Measurements from ENCODE around the gene PTGS1.
A peak's percentile ranks its signal among the peaks of the same experiment; 100 is the strongest.
"Not testable (repeated sequence)": the region's sequence is repeated elsewhere in the genome, so short reads cannot be mapped to it uniquely, and the experiment has no call there.

The PTGS1 gene

DNA sequence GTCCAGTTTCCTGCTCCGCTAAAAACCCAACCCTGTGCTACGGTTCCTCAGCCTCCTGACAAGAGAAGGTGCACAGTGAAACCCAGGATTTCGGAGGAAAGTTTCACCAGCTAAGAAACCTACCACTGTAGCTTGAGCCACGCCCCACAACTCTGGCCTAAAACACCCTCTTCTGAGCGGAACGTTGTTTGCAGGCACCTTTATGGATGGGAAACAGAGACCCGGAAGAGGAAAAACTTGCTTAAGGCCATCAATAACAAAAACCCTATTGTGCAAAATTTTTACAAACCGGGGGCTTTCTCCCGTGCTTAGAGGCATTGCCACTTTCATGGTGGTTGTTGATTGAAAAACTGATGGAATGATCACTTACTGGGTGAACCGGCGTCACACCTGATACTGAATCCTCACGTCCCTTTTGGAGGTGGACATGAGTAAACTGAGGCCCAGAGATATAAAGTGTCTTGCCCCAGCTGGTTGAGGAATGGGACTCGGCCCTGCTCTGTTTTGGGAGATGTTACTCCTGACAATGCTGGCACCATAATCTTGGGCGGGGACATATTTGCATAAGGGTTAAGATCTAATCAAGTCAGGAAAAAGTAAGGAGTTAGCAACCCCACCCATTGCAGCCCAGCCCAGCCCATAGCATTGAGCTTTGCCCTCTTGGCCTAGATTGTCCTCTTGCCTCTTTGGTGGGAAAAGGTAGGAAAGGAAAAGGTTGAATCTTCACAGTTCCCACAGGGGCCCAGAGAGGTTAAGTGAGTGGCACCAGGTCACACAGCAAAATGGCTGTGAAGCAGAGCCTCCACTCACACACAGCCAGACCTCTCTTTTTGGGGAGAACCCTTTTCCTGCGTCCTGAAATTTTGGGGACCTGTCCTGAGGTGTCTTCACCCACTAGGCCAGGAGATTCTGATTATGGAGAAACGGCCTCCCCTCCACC is 23.2 kb upstream of the PTGS1 start:
- DNase-seq, result peak in 1 of 3 donors; percentile 39

DNA sequence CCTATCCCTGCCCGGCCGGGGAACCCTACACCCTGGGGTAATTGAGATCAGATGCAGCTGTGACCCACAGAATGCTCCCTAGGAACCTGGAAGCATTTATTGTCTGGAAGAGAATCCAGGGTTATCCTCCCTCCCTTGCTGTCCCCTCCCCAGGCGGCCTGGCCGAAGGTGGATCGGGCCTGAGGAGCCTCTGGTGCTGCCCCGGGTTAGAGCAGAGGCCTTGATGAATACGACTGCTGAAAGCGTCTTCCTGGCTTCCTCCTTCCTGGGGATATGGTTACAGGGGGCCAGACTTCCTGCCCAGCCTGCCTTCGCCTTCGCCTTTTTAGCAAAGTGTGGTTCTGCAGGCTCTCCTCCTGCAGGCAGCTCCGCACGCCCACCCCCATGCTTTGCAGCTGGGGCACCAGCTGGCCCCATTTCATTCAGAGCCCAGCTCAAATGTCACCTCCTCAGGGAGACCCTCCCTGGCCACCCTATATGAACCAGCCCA is 22.5 kb upstream of the PTGS1 start:
- DNase-seq, result no peak

DNA sequence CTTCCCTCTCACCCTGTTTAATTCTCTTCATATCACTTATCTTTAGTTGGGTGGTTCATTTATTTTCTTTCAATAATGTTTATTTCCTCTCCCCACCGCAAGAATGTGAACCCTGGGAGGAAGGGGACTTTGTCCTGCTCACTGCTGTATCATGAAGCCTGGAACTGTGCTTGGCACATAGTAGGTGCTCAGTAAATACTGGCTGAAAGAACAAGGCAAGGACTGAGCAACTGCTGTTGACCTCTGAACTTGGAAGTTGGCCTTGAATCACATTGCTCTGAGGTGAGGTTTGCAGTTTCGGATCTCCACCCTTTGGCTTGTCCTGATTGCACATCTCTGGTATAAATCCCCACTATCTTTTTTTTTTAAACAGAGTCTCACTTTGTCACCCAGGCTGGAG is 22.0 kb upstream of the PTGS1 start:
- DNase-seq, result no peak

DNA sequence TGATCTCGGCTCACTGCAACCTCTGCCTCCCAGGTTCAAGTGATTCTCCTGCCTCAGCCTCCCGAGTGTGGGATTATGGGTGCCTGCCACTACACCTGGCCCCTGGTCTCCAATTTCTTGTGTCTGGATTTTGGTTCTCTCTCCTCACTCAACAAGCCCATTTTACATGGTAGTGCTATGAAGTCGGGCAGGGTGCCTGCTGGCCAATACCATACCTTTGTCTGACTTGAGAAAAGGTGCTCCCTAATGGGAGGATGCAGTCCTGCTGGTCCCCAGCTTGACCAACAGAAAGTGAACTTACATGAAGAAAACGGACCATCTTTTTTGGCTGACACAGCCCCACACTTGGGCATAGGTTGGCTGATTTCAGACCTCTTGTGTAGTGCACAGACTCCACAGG is 21.6 kb upstream of the PTGS1 start:
- no peak for DNase-seq

DNA sequence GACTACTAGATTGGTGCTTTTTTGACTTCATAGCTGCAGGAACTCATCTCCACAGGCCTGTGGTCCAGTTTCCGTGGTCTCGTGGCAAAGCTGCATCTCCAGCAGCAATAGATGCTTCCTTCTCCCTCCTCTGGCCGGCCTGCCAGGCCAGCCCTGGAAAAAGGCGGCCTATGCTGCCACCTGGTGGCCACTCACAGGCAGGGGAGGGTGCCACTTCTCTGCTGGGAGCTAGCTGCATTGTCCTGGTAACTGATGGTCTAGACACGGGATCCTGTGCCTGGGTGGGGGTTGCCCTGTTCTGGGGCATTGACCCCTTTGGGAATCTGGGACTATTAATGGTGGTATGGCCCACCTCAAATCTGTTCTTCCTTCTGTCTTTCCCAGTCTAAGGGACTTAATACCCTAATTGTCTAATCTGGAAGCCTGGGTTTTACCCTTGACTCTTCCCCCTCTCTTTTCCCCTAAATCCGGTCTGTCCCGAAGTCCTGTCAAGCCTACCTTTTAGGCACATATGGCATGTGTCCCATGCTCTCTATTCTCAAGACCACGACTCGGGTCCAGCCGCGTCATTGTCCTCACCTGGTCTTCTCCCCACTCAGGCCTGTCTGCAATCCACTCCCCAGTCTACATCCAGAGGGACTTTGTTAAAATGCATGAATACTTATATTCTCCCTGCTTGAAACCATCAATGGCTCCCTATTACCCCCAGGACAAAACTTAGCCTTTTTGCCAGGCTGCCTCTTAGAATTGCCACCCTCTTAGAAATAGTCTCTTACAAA is 20.1 kb upstream of the PTGS1 start:
- peak; percentile 79 to 90 (median 88) for DNase-seq

DNA sequence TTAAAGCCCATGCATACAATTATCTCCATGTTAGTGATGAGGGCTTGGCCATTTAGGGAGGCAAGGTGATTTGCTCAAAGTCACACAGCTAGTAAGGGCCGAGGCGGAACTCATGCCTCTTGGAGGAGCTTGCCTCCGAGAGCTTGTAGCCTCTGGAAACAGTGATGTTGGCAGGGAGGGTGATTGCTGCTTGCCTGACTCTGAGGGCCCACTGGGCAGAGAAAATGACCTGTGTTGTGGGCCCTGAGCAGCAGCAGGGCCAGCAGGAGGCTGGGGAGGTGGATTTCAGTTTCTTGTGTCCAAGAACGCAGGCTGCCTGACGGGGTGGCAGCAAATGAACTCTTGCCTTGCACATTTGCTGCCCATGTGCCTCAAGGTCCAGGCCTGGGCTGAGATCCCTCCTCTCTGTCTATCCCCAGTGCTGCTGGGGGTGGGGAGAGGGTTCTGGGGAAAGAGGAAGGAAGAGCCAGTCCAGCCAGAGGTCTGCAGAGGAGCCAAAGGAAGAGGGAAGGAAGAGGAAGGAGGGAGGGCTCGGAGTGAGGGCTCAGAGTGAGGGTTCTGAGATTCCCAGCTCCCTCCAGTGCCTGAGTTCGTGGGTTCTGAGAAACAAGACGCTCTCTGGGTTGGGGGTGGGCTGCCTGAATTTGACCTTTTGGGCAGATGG is 16.2 kb upstream of the PTGS1 start:
- DNase-seq, result peak; percentile 42 to 62 (median 46)

DNA sequence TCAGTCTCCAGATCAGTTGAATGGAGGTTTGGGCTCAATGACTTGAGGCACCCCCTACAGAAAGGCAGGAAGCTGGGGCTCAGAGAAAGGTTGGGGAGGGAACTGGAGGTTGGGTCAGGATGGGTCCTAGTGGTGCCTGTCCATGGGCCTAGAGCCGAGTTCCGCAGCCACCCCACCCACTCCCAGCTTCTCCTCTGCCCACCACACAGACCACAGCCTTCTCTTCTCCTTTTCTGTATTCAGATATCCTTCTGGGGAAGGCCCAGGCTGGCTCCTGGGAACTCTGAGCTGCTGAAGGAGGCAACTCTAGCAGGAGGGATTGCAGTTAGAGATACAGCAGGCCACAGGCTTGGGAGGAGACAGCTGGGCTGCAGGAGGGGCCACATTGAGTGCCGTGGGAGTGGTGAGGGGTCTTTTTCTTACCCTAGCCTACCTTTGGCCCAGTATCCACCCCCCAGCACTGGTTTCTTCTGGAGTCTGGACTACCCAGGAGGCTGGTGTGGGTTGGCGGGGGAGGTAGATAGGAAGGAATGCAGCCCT is 15.4 kb upstream of the PTGS1 start:
- peak; percentile 76 to 82 (median 80) for DNase-seq

DNA sequence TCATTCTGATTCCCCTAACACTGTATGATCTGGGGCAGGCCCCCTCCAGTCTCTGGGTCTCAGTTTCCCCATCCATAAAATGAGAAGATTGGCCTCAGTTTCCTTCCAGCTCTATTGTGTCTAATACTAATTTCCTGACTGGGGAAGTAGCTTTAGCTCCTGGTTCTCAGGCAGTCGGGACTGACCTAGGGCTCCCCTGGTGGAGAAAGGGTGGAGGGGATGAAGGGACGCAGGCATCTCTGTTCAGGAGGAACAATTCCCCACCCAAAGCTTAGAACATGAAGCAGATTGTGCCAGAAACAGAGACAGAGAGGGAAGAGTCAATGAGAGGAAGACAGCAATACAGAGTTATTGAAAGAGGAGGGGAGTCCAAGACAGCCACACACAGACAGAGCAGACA is 14.2 kb upstream of the PTGS1 start:
- DNase-seq, result peak in 1 of 3 donors; percentile 22

DNA sequence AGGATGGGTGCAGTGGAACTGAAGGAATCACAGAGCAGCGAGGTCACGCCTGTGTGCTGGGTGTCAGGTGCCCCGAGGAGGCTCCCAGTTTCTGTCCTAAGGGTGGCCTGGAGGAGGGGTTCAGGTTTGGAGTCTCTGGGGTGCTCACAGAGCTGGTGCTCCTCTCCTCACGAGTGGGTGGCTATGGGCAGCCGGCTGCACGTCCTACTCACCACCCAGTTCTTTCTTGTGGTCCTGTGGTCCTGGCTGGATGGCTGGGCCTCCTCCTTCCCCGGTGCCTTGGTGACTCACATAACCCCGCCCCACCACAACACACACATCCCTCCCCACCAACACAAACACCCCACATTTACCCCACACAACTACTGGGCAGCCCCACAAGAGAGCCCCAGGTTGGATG is 9.9 kb upstream of the PTGS1 start:
- no peak for DNase-seq

DNA sequence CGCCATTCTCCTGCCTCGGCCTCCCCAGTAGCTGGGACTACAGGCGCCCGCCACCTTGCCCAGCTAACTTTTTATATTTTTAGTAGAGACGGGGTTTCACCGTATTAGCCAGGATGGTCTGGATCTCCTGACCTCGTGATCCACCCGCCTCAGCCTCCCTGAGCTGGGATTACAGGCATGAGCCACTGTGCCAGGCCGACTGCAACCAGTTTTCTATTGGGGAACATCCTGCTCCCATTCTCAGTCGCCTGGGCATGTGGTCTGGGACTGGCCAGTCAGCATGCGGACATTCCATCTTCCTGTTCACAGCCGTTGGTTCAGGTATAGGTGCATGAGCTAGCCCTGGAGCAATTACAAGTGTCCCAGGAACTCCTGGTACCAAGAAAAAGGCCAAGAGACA is 7.7 kb upstream of the PTGS1 start:
- DNase-seq, result not testable (repeated sequence)

DNA sequence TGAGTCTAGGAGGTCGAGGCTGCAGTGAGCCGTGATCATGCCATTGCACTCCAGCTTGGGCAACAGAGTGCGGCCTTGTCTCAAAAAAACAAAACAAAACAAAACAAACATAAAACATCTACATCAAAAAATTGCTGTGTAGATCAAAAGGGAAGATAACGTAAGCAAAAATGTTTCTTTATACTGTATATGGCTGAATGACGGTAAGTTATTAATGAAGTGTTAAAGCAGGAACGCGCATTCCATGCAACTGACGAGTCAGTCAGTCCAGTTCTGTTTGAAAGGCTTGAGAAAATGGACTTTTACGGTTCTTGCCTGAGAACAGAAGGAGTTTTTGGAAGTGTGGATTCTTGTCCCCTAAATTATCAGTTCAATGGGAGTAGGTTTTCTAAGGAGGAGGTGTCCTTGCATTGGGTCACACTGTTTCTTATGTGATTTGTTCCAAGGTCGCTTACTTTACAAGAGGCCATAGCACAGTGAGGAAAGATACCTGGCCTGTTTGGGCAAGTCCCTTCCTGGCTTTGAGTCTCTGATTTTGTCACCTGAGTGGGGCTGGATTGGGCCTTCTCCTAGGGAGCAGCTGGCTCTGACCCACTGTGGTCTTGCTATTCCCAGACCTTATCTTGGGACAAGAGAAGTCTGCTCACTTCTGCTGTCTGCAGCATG is 6.6 kb upstream of the PTGS1 start:
- no peak for DNase-seq

DNA sequence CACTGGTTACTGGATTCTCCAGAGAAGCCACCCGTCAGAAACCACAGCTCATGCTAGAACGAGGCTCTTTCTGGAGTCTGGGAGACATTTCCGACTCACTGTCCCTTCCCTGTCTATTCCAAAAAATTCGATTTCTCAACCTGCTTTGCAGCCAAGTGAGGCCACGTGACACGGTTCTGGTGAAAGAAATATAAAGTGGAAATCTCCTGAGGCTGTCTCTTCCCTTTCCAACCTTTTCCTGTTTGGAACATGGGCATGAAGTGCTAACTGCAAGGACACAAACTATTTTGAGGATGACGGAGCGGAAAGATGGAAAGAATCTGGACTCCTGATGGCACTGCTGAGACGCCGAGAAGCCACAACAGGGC is 6.1 kb upstream of the PTGS1 start:
- DNase-seq, result no peak

DNA sequence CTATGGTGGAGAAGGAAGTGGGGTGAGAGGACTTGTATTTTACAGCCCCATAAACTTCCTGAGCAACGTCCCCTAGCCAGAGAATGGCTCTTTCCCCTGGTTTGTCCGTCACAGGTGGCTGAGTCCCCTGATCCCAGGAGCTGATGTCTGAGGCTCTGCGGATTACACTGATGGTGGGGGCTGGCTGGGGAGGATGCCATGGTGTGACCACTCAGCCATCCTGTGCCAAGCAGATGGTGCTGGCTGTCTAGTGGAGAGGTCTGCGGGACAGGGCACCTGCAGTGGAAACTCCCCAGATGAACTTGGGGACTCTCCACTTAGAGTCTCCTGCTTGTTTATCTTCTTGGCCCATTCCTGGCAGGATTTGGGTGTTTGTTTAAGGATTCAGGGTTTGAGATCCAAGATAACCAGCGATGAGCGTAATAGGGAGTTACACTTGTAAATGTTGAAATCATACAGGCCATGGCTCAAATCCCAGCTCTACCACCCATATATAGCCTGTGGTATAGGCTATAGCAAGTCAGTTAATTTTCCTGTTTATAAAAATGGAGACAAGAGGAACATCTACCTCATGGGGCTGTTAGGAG is 4.7 kb upstream of the PTGS1 start:
- DNase-seq, result no peak

DNA sequence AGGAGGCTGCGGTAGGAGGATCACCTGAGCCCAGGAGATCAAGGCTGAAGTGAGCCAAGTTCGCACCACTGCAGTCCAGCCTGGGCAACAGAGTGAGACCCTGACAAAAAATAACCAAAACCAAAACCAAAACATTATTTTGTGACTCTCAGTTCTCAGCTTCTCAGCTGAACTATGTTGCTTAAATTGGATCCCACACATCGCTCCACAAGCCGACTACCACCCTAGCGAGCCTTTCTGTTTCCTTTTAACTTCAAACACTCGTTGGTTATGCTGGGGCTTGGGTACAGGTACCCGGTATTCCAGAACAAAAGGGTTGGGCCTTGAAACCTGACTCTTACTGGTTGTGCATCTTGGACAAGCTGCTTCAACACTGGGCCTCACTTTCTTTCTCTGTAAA is 3.8 kb upstream of the PTGS1 start:
- DNase-seq, result no peak

DNA sequence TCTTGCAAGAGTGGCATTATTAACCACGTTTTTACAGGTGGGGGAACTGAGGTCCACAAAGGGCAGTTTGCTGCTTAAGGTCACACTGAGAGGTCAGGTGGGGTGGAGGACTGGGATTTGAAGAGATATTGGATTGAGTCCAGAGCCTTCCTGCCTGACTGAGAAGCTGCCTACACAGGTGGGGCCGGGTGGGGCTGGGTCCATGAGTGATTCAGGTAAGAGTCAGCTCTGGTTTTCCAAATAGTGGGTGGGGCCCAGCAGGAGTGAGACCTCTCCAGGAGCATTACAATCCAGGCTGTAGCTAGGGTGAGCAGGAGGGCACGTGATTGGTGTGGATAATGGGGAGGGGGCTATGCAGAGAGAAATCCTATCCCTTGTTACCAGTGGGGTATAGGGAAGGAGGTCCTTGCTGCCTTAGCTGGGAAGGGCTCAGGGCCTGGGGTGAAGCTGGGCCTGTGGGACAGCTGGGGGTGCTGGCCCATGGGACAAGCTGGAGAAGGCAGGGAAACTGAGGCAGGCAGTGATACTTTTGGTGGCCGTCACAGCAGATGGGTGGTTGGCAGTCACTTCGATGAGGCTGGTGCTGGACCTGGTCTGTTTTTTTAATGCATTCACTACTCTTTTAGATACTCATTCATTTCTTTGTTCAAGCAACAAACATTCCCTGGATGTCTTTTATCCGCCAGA is 2.9 kb upstream of the PTGS1 start:
- DNase-seq, result no peak

DNA sequence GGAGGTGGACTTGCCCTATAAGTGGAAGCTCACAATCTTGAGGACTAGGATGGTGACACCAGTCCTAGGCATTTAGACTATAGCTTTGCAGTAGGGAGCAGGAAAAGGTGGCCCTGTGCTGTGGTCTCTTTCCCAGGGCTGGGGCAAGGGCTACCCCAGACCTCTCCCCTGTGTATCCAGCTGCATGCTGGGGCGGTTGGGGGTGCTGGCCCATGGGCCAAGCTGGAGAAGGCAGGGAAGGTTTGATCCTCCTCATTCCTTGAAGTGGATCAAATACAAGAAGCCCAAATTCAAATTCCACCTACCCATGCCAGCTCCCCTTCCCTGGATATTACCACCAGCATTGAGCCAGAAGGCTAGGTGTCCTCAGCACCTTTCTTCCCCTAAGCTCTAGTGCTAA is 2.2 kb upstream of the PTGS1 start:
- DNase-seq, result no peak

DNA sequence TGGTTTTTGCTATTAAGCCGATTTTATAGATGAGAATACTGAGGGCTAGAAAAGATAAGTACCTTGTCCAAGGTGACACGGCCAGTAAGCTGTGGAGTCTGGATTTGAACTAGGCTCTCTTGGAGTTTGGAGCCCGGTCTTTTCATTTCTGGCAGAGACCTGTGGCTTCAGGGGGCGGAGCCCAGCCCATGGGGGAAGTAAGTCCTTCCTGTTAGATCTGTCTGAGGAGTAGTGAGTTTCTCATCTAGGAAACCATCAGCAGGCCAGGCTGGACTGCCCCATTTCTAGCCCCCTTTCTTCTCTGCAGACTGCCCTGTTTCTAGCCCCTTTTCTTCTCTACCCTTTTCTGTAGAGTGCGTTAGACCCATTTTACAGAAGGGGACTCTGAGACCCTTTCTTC is 521 bp upstream of the PTGS1 start:
- peak; percentile 73 to 82 (median 73) for DNase-seq

DNA sequence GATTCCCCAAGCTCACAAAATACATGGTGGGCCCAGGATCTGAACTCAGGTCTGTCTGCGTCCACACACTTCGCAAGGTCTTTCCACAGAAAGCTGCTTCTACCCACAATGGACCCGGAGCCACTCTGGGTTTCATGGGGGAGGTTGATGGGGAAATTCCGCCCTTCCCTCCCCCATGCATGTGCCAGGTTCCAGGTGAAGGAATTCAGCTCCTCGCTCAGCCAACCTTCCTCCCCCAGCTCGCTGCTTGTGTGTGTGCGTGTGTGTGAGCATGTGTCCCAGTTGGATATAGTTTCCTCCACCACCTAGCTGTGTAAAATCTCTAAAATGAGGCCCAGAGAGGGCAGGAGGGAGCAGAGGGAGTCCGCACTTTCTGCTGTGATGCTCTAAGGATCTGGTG is 1.0 kb downstream of the PTGS1 start:
- no peak for DNase-seq

DNA sequence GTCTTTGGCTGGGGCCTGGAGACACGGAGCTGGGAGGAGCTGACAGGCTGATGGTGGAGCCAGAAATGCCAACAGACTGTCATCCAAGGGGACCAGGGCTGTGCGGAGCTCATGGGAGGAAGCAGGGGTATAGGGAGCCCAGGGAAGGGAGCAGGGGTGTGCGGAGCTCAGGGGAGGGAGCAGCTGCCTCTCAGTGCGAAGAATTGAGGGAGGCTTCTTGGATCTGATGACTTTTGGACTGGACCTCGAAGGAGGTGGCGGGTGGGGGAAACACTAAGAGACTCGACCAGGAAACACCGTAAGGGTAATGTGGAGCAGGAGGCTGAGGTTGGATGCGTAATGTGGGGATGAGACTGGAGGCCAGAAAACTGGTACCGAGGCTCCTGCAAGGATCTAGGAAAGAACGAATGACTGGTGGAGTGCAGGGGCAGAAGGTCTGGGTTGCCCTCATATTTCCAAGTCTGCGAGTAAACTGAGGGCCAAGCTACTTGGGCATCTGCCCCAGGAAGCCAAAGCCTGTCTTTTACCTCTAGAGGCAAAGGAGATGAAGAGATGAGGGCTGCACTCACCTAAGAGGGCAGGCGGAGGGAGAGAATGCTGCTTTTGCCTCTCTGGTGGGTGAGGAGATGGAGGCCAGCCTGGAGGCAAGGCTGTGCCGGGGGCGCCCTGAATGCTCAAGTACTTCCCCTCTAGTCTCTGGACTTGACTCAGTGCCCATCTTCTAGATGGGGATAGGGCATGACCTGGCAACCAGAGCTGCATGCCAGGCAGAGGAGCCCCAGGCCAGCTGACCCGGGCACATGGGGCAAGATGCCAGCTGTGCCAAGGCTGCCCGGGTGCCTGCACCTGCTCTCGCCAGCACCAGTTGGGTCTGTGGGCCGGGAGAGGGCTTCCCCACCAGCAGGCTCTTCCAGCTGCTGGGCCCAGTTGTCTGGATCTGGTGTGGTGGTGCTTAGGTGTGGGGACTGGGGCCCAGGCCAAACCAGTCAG is 2.3 kb downstream of the PTGS1 start:
- no peak for DNase-seq

DNA sequence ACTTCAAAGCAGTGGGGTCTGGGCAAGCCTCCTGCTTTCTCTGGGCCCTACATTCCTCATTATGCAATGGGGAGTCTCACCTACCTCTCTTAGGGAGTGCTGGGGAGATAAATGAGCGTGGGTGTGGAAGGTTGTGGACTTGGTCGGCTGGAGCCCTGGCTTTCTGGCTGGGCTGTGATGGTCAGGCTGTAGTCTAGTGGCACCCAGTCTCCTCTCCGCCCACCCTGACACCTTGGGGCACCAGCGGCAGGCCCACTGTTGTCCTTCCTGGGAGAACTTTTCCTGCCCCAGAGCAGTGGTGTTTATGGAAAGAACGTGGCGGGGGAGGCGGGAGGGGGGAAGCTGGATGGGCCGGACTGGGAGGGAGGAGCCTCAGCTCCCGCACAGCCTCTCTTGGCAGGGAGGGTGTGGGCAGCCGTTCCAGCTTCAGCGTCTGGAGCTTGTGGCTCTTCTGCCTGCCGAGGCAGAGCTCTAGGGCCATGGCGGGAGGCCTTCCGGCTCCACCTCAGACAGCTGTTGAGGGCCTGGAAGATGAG is 4.1 kb downstream of the PTGS1 start:
- peak in 1 of 3 donors; percentile 63 for DNase-seq

Data from suppressor macrophage treated with lipopolysaccharide for 1 hour (primary cell).